Activated T-cell treated with anti-CD3 and anti-CD28 coated beads, Interleukin-2, amount 50 U/mL, for 4 hours (primary cell): ENCODE results near the gene TMEM191B. TPM values are rescaled to one million over a fixed set of nuclear protein-coding genes. Genes with fewer than 3 reads are reported as not detected.
"Not testable (repeated sequence)": the region's sequence is repeated elsewhere in the genome, so short reads cannot be mapped to it uniquely, and the experiment has no call there.

Experiments used
- ATAC-seq, 2 donors: fragments of 200-7000 bp; cut with Tn5 transposase; one replicate each; pipeline ENCODE4 v1.10.0; 2021
- DNase-seq: peaks from one replicate; pipeline ENCODE4 v3.0.0-alpha.2; 2020
- H3K27me3 Mint-ChIP-seq: one replicate; pipeline ENCODE4 v1.8.0; 2021; ENCODE audit warnings: low read depth, mixed read lengths
- H3K36me3 Mint-ChIP-seq: one replicate; pipeline ENCODE4 v1.8.0; 2022; ENCODE audit warnings: mixed read lengths; ENCODE audit not compliant: insufficient read depth
- H3K4me1 Mint-ChIP-seq: one replicate; pipeline ENCODE4 v1.8.0; 2021; ENCODE audit warnings: low read depth, mixed read lengths
- H3K4me3 Mint-ChIP-seq: one replicate; pipeline ENCODE4 v1.8.0; 2021; ENCODE audit warnings: mild to moderate bottlenecking, moderate library complexity, mixed read lengths
- H3K9me3 Mint-ChIP-seq: one replicate; pipeline ENCODE4 v1.8.0; 2021; ENCODE audit warnings: mixed read lengths
- total RNA-seq, 3 donors: library from RNA; stranded (reverse); gene quantifications; one replicate each; pipeline ENCODE4 v1.2.1, GENCODE V29; 2021

Gene TMEM191B
- total RNA-seq, 3 donors from 2014 or later: 0.22 to 1.0 TPM; not detected in 1

DNA sequence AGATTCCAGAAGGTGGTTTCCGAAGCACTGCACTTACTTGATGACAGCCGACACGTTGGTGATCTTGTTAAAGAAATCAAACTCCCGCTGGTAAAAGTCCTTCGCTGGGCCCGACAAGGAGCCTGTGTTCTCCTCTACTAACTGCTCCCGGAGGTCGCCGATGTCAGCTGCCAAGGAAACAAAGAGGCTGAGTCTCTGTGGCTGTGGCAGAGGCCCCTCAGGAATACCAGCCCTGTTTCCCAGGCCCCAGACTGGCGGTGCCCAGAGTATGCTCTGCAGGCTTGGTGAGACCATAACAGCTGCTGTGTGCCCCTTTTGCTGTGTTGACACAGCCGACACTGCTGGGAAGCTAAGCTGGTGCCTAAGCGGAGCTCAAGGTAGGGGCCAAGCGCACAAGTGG, 17.0 kb downstream of the TMEM191B start:
- not testable (repeated sequence) for H3K36me3 Mint-ChIP-seq, DNase-seq, H3K4me3 Mint-ChIP-seq

GRCh38 chr22:18549458-18550179, 22.0 kb downstream of the TMEM191B start:
- not testable (repeated sequence) for H3K4me1 Mint-ChIP-seq, H3K9me3 Mint-ChIP-seq, H3K4me3 Mint-ChIP-seq, ATAC-seq, DNase-seq, H3K36me3 Mint-ChIP-seq, H3K27me3 Mint-ChIP-seq

More for the DNA sequence above, 17.0 kb downstream of the TMEM191B start:
- H3K4me1 Mint-ChIP-seq, ATAC-seq, H3K27me3 Mint-ChIP-seq, H3K9me3 Mint-ChIP-seq: not testable (repeated sequence)

GRCh38 chr22:18551046-18551445, 23.4 kb downstream of the TMEM191B start:
- not testable (repeated sequence) for H3K4me1 Mint-ChIP-seq, DNase-seq, H3K9me3 Mint-ChIP-seq, H3K27me3 Mint-ChIP-seq, H3K36me3 Mint-ChIP-seq, ATAC-seq, H3K4me3 Mint-ChIP-seq

GRCh38 chr22:18552839-18553597, 25.4 kb downstream of the TMEM191B start:
- H3K36me3 Mint-ChIP-seq, H3K9me3 Mint-ChIP-seq, H3K4me1 Mint-ChIP-seq, H3K4me3 Mint-ChIP-seq, DNase-seq, H3K27me3 Mint-ChIP-seq, ATAC-seq: not testable (repeated sequence)

GRCh38 chr22:18554280-18555256, 27.0 kb downstream of the TMEM191B start:
- H3K9me3 Mint-ChIP-seq, H3K27me3 Mint-ChIP-seq, H3K36me3 Mint-ChIP-seq, DNase-seq, H3K4me3 Mint-ChIP-seq, ATAC-seq, H3K4me1 Mint-ChIP-seq: not testable (repeated sequence)

- not testable (repeated sequence) for H3K4me1 Mint-ChIP-seq, H3K4me3 Mint-ChIP-seq
Measured at GRCh38 chr22:18558516-18558915, 30.9 kb downstream of the TMEM191B start.

DNA sequence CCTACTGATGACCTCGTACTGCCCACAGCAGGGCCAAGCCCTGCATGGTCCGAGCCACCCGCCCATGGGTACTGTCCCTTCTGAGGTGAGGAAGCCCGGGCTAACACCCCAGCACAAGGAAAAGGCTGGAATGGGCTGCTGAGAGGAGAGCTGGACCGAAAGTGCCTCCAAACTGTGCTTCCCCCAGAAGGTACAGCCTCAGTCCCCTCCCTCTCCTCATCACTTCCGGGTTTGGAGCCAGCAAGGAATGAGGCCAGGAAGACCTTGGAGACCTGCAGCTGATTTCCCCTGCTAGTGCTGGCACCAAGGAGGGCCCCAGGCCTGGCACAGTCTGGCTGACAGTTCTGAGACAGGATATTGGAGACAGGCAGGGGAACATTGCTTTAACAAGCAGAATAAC, 31.3 kb downstream of the TMEM191B start:
- H3K4me1 Mint-ChIP-seq, ATAC-seq, H3K4me3 Mint-ChIP-seq, H3K36me3 Mint-ChIP-seq, H3K27me3 Mint-ChIP-seq, DNase-seq, H3K9me3 Mint-ChIP-seq: not testable (repeated sequence)

More at GRCh38 chr22:18558516-18558915, 30.9 kb downstream of the TMEM191B start:
- H3K36me3 Mint-ChIP-seq, ATAC-seq, H3K9me3 Mint-ChIP-seq, H3K27me3 Mint-ChIP-seq, DNase-seq: not testable (repeated sequence)

GRCh38 chr22:18560099-18560974, 32.7 kb downstream of the TMEM191B start:
- H3K36me3 Mint-ChIP-seq, DNase-seq, H3K27me3 Mint-ChIP-seq, H3K4me3 Mint-ChIP-seq, H3K4me1 Mint-ChIP-seq, H3K9me3 Mint-ChIP-seq: not testable (repeated sequence)
- ATAC-seq: peak; percentile 95 to 98

DNA sequence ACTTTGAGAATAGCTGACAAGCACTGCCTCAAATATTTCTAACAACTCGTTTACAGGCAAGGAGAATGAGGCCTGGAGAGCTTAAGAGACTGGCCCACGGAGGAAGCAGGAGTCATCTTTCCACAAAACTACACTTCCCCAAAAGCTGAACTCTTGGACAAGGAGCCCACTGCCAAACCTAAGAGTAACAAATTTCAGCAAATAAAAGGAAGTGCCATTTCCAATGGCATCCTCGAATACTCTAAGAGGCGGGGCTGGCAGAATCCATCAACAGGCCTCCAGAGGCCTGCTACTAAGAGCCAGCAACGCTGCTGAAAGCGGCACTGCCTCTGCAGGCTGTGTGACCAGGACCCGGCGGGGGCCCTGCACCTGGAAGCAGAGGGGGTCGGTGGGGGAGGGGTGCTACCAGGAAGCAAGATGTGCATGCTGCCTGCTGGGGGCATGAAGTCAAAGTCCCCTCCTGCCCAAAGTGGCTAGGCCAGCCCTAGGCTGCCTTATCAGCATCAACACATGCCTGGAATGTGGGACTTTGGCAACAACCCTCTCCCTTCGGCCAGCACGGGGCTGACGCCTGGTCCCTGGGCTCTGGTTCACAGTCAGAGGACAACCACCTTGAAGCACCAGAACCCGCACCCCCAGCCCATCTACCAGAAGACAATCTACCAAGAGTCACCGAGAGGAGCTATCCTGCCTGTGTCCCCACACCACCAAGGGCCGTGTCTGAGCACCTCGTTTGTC, 43.1 kb downstream of the TMEM191B start:
- not testable (repeated sequence) for H3K36me3 Mint-ChIP-seq, ATAC-seq, DNase-seq, H3K4me1 Mint-ChIP-seq, H3K9me3 Mint-ChIP-seq, H3K4me3 Mint-ChIP-seq, H3K27me3 Mint-ChIP-seq

GRCh38 chr22:18573483-18574164, 46.0 kb downstream of the TMEM191B start:
- H3K36me3 Mint-ChIP-seq, ATAC-seq, H3K4me3 Mint-ChIP-seq, H3K9me3 Mint-ChIP-seq, H3K4me1 Mint-ChIP-seq, H3K27me3 Mint-ChIP-seq, DNase-seq: not testable (repeated sequence)

DNA sequence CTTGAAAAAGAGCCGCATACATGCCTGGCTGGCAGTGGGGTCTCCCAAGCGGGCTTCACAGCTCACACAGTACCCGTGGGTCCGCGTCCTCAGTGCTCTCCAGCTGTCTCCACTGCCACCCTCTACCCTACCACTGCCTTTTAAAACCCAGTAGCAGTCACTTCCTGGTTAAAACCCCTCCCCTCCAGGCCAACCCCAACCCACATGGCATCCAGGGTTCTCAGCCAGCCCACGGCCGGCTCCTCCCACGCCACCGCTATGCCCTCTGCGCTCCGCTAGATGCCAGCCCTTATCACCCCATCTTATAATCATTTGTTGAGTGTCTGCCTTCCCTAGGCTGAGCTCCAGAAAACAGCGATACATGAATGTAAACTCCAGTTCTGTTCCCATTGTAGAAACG, 47.0 kb downstream of the TMEM191B start:
- H3K27me3 Mint-ChIP-seq, H3K4me3 Mint-ChIP-seq, H3K4me1 Mint-ChIP-seq, H3K36me3 Mint-ChIP-seq, H3K9me3 Mint-ChIP-seq, DNase-seq: not testable (repeated sequence)
- ATAC-seq: peak; percentile 50 to 60

DNA sequence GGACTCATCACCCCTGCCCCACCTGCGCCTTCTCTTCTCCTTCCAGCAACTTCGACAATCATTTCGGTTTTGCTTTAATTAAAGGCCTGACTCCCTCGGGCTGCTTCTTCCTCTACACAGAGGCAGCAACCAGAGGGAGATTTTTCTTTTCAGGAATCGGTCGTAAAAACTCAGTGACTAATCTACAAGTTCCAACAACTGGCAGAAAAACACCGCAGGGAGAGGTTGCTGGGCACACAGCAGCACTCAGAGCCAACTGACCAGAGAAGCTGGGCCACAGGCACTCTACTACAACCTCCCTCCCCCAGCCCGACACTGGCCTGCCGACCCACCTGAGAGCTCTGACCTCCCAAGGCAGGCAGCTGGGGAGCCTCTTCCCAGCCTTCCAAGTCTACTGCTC, 48.1 kb downstream of the TMEM191B start:
- ATAC-seq, H3K36me3 Mint-ChIP-seq, H3K27me3 Mint-ChIP-seq: not testable (repeated sequence)

More for the DNA sequence above, 48.1 kb downstream of the TMEM191B start:
- not testable (repeated sequence) for H3K4me3 Mint-ChIP-seq, H3K4me1 Mint-ChIP-seq, DNase-seq, H3K9me3 Mint-ChIP-seq
